ENCODE measurements around the gene CHD9NB. TPM values are rescaled to one million over a fixed set of nuclear protein-coding genes. Genes with fewer than 3 reads are reported as not detected.
"Not testable (repeated sequence)": the region's sequence is repeated elsewhere in the genome, so short reads cannot be mapped to it uniquely, and the experiment has no call there.

CHD9NB gene
- total RNA-seq, 1 donor from 2014 or later = 6.6 TPM

DNA sequence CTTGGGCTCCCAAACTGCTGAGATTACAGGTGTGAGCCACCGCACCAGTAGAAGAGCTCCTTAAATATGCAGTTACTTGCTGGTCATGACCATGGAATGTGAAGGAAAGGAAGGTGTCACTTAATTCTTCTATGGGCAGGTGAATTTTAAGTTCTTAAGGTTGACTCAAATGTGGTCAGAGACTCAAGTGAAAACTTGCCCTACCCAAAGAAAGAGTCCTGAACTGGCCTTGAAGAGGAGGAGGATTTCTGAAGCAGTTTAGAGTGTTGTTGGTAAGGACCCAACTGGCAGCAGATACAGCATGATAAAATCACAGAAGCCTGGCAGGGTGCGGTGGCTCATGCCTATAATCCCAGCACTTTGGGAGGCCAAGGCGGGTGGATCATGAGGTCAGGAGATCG lies 31.4 kb upstream of the CHD9NB start:
- no peak for DNase-seq (ENCODE audit: low read depth)

DNA sequence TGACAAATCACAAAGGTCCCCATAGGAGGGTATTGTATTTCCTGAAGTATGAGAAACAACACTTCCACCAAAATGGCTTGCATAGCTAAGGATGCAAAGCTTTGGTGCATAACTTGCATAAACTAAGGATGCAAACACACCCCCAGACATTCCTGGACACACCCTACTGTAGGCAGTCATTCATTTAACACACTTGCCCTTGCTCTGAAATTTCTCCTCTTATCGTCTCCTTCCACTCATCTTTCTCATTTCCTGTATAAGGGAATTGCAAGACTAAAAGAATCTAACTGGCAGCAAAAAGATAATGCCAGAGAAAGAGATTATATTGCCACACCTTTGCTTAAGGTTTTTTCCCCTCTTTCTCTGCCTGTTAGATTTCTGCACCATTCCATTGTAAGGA lies 30.4 kb upstream of the CHD9NB start:
- no peak for DNase-seq (ENCODE audit: low read depth)

DNA sequence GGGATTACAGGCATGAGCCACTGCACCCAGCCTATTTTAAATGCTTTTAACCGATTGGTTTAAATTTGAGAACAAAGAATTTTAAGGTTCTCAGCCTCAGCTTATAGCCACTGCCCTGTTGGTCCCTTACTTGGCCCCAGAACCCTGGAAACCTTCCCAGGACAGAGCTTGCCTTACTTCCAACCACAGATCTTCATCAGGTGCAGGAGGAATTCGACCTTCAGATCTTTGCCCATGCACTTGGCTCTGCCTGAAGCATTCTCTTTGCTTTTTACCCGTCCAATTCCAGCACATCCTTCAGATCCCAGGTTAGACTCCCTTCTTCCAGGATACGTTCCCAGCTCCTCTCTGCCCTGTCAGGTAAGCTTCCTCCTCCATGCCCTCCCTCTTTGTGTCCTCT lies 29.8 kb upstream of the CHD9NB start:
- no peak for DNase-seq (ENCODE audit: low read depth)

DNA sequence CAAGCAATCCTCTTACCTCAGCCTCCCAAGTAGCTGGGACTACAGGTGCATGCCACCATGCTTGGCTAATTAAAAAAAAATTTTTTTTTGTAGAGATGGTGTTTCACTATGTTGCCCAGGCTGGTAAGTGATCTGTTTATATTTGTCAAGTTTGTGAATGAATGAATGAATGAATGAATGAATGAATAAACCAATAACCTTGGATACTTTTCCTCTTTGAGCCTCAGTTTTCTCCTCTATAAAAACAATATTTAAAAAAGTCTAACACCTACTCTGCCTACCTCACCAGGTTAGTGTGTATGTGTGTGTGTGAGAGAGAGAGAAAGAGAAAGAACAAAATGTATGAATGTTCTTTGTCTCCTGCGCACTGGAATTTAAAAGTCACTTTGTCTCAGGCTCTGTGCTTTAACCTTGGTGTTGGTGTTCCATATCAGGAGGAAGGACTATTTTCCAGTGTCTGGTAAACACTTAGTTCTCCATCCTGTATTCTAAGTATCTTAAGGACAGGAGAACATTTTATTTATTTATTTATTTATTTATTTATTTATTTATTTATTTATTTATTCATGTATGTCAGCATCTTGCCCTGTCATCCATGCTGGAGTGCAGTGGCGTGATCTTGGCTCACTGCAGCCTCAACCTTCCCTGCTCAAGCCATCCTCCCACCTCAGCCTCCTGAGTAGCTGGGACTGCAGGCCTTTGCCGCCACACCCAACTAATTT lies 29.1 kb upstream of the CHD9NB start:
- no peak for DNase-seq (ENCODE audit: low read depth)

DNA sequence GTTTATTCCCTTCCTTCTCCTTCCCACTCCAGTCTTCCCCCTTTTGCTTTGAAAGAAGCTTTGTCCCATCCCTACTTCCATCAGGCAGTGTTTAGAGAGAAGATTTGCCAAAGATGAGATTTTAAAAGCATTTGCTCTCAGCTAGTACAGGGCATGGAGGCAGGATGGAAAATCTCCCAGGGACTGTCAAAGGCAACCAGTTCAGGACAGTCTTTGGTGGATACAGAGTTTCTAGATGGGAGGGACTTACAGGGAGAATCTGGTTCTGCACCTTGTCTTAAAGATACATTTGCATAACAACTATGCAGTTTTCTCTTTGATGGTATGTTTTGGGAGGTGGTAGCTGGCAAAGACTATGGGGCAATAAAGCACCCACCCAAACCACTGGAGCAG lies 28.3 kb upstream of the CHD9NB start:
- DNase-seq (ENCODE audit: low read depth) = no peak

DNA sequence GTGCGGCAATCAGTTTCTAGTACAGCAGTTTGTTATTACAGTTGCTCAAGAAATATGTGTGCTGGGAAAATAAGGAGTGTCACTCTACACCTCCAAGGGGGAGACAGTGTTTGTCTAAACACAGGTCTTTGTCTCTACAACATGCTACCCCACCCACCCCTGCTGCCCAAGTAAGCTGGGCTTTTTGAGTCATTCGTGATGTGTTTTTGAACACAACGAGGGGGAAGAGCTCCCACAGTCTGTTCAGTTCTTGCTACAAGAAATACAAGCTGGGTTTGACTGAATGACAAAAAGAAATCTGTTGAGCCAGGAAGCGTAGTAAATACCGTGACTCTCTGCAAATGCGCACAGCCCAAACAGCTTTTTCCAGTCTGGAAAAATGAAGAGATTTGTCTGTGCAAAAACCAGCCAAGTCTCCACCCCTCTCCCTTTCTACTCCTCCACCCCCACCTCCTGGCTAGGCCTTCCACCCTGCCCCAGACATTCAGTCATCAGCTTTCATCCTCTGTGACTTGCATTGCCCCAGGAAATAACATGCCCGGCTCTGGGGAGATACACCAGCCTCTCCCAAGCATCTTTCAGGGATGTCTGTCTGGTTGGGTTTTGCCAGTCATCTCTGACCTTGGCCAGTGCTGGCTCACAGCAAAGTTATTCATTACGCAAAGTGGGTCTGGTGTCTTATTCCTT lies 27.8 kb upstream of the CHD9NB start:
- DNase-seq (ENCODE audit: low read depth) = peak; percentile 44

DNA sequence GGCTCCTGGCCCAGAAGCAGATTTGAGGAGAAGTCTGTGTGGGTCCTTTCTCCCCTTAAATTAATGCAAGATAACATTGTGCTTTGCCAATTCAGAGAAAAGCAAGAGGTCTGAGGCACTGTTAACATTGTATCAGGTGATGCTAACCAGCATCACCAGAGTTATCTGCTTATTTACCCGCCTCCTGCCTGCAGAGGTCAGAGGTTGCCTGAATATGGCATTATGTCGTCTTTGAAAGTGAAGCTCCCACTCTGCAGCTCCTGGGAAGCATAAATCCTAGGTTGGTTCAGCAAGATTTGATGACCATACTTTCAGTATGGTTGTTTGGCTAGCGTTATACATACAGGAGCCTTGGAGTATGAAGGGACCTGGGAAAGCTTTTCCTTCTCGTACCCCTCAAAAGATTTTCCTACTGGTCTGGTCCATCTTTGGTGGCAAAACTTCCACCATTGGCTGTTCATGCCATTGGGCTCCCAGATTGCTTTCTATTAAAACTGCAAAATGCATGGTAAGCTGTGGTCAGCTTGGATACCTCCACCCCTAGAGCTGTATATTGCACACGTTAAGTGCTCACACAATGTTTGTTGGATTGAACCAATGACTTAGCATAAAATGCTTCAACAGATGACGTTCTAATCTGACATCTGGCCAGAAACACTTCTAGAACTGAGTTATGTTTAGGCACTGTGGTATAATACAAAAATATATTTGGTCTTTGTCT lies 26.2 kb upstream of the CHD9NB start:
- DNase-seq (ENCODE audit: low read depth) = no peak

DNA sequence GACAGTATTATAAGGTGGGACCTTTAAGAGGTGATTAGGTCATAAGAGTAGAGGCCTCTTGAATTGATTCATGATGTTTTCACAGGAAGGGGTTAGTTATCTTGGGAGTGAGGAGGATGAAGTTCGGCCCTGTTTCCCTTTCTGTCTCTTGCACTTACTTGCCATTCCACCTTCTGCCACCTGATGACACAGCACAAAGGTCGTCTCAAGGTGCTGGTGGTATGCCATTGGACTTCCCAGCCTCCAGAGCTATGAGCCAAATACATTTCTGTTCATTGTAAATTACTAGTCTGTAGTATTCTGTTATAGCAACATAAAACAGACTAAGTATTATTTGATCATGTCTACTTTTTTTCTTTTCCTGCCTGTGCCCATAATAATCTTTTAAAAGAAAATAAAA lies 25.6 kb upstream of the CHD9NB start:
- DNase-seq (ENCODE audit: low read depth) = no peak

DNA sequence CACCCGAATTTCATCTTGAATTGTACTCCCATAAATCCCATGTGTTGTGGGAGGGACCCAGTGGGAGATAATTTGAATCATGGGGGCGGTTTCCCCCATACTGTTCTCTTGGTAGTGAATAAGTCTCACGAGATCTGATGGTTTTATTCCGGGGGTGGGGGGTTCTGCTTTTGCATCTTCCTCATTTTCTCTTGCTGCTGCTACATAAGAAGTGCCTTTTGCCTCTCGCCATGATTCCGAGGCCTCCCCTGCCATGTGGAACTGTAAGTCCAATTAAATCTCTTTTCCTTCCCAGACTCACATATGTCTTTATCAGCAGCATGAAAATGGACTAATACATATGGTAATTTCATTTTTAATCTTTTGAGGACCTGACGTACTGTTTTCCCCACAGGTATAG lies 22.8 kb upstream of the CHD9NB start:
- DNase-seq (ENCODE audit: low read depth) = not testable (repeated sequence)

DNA sequence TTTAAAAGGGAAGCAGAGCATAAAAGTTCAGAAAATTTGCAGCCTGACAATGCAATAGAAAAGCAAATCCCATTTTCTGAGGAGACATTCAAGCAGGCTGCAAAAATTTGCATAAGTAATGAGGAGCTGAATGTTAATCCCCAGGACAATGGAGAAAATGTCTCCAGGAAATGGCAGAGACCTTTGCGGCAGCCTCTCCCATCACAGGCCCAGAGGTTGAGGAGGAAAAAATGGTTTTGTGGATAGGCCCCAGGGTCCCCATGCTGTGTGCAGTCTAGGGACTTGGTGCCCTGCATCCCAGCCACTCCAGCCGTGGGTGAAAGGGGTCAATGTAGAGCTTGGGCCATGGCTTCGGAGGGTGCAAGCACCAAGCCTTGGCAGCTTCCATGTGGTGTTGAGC lies 21.6 kb upstream of the CHD9NB start:
- DNase-seq (ENCODE audit: low read depth) = not testable (repeated sequence)

DNA sequence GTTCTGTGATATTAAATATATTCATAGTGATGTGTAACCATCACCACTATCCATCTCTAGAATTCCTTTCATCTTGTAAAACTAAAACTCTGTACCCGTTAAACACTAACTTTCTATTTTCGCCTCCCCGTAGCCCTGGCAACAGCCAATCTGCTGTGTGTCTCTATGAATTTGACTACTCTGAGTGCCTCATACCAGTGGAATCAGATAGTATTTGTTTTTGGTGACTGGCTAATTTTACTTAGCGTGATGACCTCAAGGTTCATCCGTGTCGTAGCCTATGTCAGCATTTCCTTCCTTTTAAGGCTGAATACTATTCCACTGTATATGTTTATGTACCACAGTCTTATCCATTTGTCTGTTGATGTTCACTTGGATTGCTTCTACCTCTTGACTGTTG lies 20.3 kb upstream of the CHD9NB start:
- DNase-seq (ENCODE audit: low read depth) = no peak

DNA sequence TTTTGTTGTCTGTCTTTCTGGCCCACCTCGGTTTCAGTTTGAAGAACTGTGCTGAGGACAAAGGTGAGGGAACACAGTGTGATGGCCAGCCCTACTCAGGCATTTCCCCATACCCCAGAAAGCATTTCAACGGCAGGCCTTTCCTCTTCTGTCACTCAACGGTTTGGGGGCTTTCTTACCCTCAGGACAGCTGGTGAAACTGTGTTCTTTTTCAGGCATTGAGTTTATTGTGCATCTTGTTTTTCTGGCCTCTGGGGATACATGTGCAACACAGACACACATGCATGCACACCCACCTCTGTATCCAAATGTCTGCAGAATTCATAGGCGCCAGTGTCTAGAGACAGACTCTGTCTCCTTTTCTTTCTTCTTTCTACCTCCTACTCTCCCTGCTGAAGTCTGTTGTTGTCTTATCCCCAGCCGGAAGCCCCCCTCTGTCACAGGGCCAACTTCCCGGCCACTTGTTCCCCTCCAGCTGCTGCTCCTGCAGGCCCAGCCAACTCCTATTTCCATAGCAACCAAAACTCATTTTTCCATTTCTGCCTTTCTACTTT lies 19.1 kb upstream of the CHD9NB start:
- DNase-seq (ENCODE audit: low read depth) = no peak

DNA sequence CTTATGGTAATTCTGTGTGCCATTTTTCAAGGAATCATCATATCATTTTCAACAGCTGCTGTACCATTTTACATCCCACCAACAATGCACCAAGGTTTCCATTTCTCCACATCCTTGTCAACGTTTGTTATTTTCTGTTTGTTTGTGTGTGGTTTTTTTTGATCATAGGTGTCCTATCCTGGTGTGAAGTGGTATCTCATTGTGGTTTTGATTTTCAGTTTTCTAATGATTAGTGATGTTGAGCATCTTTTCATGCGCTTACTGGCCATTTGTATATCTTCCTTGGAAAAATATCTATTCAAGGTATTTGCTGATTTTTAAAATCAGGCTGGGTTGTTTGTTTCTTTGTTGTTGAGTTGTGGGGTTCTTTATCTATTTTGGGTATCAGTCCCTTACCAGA lies 17.1 kb upstream of the CHD9NB start:
- DNase-seq (ENCODE audit: low read depth) = no peak

DNA sequence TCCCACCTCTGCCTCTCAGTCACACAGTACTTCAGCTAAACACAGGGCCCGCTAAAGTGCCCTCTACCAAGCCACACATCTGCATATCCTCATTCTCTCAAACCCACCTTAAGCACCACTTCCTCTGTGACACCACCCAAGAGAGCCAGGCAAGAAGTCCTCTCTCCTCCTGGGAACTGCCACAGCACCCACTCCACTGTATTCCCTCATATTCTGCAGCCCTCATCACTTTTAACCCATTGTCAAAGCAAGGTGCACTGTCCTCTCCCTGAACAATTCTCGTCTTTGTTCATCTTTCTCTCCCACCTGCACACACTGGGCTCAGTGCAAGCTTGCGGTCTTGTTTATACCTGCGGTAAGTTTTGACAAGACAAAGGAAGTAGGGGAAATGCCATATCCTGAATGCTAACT lies 15.7 kb upstream of the CHD9NB start:
- no peak for DNase-seq (ENCODE audit: low read depth)

DNA sequence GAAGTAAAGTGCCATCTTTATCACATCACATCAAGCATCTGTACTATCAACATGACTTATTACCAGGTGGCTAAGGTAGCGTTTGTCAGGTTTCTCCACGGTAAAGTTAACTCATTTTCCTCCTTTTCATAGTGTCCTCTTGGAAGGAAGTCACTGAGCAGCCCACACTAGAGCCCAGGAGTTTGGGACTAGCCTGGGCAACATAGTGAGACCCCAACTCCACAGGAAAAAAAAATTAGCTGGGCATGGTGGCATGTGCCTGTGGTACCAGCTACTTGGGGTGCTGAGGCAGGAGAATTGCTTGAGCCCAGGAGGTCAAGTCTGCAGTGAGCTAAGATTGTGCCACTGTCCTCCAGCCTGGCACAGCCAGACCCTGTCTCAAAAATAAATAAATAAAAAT lies 15.0 kb upstream of the CHD9NB start:
- DNase-seq (ENCODE audit: low read depth) = no peak

DNA sequence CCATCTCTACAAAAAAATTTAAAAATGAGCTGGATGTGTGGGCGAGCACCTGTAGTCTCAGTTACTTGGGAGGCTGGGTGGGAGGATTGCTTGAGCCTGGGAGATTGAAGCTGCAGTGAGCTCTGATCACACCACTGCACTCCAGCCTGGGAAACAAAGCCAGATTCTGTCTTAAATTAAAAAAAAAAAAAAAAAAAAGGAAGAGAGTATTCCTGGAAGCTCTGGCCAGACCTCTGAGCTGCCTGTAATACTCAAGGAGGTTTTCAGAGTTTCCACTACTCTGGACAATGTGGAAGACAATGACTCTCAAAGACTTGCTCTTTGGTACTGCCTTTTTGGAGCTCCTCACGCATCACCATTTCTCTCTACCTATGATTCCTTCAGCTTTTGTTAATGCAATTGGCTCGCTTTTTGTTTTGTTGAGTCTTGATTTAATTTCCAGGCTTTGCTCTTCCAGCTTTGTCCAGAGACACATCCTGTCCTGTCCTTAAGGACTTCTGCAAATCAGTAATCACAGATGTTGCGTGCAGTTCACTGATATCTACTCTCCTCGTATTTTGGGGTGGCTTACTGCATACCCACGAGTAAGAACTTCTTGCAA lies 12.9 kb upstream of the CHD9NB start:
- no peak for DNase-seq (ENCODE audit: low read depth)

DNA sequence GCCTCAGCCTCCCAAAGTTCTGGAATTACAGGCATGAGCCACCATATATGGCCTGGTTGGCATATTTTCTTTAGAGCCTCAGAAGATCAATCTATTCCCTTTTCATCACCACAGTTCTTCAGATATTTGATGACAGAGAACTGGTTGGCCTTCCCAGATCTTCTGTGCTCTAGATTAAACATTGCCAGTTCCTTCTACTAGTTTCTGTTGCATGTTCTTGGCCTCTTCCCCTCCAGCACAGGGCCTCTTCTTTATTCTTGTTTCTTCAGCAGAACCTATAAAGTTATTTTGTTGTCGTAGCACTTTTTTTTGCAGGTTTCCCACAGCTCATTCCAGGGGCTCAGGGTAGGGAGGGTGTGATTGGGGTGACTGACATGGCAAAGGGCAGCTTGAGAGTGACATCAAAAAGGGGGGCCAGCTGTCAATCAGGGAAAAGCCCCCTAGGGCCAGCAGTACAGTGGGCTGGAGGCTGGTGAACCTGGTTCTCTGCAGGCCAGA lies 11.4 kb upstream of the CHD9NB start:
- no peak for DNase-seq (ENCODE audit: low read depth)

DNA sequence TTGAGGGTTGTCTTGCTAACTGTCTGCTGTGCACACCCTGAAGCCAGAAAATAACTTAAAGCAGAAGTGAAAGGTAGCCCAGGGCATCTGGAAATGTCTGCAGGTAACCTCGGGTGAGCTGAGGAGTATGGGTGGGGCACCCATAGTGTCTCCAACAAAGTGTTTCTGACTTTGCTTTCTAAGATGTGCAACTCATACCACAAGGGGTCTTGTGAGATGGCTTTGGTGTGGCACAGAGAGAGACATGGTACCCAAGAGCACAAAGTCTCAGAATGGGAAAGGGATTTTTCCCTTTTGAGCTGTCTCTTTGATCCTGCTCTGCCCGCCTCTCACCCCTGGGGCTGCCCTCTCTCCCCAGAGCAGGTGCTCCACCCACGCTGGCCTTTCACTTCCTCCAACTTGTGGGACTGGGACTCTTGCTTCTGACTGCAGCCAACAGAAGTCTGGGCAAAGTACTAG lies 9.0 kb upstream of the CHD9NB start:
- DNase-seq (ENCODE audit: low read depth) = no peak

DNA sequence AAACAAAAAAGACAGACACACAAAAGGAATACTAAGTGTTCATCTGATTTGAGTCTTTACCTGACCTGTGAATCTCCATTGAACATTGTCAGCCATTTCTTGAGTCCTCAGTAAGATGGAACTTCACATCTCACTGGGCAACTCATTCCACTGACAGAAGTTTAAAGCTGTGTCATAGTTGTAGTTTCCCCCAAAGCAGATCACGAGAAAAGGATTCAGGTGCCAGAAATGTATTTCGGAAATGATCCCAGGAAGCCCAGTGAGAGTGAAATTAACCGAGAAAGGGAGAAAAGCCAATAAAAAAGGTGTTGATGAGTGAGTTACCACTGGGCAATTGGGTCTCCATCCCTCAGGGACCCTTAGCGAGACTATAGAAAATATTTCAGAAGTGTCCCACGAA lies 8.6 kb upstream of the CHD9NB start:
- DNase-seq (ENCODE audit: low read depth) = no peak

DNA sequence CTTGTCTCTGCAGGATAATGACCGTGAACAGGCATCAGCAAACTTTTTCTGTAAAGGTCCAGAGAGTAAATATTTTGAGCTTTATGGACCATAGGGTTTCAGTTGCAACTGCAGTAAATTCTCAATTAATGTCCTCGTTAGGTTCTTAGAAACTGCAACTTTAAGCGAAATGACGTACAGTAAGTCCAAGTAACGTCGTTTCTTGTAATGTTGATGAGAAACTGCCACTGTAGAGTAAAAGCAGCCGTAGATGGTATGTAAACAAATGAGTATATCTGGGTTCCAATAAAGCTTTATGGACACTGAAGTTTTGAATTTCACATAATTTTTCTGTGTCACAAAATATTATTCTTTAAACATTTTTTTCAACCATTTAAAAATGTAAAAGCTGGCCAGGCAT lies 7.0 kb upstream of the CHD9NB start:
- DNase-seq (ENCODE audit: low read depth) = no peak

DNA sequence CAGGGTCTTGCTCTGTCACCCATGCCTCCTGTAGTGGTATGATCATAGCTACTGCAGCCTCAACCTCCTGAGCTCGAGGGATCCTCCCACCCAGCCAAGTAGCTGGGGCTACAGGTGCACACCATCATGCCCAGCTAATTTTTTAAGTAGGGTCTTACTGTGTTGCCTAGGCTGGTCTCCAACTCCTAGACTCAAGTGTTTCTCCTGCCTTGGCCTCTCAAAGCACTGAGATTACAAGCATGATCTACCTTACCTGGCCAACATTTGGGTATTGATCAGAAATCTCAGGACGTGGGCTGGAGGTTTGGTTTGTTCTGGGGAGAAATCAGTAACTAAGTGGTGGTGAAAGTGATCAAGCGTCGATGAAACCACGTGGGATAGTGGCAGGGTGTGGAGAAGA lies 6.2 kb upstream of the CHD9NB start:
- no peak for DNase-seq (ENCODE audit: low read depth)

DNA sequence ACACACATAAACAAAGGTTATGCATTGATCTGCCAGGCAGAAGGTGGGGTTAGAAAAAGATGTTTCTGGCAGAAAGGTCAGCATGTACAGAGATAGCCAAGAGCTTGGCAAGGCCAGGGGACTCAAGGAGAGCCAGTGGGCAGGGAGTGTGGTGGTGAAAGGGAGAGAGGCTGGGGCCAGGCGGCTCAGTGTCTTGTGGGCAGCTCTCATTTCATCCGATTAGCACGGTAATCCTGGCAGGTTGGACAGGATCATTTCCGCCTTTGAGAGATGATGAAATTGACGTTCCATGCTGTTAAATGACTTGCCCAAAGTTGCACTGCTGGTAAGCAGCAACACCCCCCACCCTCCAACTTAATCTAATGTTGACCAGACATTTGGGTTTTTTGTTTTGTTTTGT lies 5.7 kb upstream of the CHD9NB start:
- DNase-seq (ENCODE audit: low read depth) = no peak

Measured in renal cortical epithelial cell (primary cell).